Measurements from ENCODE around the gene COA6. TPM values are rescaled to one million over a fixed set of nuclear protein-coding genes. Genes with fewer than 3 reads are reported as not detected.
"Not testable (repeated sequence)": the region's sequence is repeated elsewhere in the genome, so short reads cannot be mapped to it uniquely, and the experiment has no call there.

COA6 gene
- total RNA-seq, 1 experiment from 2014 or later: 41.3 TPM

DNA sequence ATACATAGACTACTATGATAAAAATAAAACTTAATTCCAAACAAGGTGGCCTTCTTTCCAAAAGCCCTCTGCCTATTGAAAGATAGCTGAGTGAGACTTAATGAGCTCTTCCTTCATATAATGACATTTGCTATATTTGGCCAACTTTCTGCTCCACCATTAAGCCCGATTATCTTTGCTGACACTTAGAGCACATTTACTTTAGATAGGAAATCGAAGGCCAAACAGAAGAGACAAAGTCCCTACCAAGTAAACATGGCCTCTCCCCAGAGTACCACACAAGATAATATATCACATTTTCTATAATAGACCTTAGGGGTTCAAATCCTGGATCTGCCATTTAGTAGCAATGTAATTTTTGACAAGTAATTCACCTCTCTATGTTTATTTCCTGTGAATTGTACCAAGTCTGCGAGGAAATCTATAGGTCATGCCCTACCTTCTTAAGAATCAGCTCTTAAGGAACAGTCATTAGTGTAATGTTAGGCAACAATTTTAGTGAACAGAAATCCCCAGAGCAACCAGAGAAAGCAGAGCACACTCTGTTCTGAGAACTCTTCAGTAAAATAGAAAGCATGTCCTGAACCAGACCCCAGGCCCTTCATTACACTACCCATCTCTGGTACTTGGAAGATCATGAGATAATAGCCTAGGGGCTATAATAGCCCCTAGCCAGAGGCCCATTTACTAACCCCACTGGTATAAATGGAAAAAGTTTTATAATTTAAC, 17.3 kb upstream of the COA6 start:
- Histone ChIP-seq H3K4me3 (no peak overlapping the region), H3K9me3 (replicated peaks) (no peaks in the 10 kb centered on the region), H3K27ac (no peak overlapping the region), H3K36me3 (no peaks in the 10 kb centered on the region), H3K27me3 (no peaks in the 10 kb centered on the region), H3K4me1 (no peaks in the 10 kb centered on the region)
- DNase-seq: no peak

GRCh38 chr1:234356615-234357269, 16.5 kb upstream of the COA6 start:
- not testable (repeated sequence) for H3K27ac ChIP-seq; DNase-seq; H3K27me3 ChIP-seq; H3K36me3 ChIP-seq; H3K9me3 ChIP-seq (replicated peaks); H3K4me1 ChIP-seq; H3K4me3 ChIP-seq

- Histone ChIP-seq H3K9me3 (replicated peaks) (no peaks in the 10 kb centered on the region), H3K36me3 (no peaks in the 10 kb centered on the region), H3K4me1 (no peaks in the 10 kb centered on the region), H3K4me3 (no peak overlapping the region), H3K27me3 (no peaks in the 10 kb centered on the region), H3K27ac (no peak overlapping the region)
- DNase-seq: no peak
These were observed 15.4 kb upstream of the COA6 start for GRCh38 chr1:234357831-234358230.

- no peaks in the 10 kb centered on the region for H3K36me3 ChIP-seq
- H3K27me3 ChIP-seq: no peaks in the 10 kb centered on the region
- H3K4me3 ChIP-seq: no peak overlapping the region
- no peak overlapping the region for H3K27ac ChIP-seq
- no peaks in the 10 kb centered on the region for H3K9me3 ChIP-seq (replicated peaks)
- DNase-seq: no peak
- no peaks in the 10 kb centered on the region for H3K4me1 ChIP-seq
These were observed 12.1 kb upstream of the COA6 start for GRCh38 chr1:234361102-234361603.

GRCh38 chr1:234362558-234362957, 10.7 kb upstream of the COA6 start:
- H3K4me3 ChIP-seq: no peak overlapping the region
- no peaks in the 10 kb centered on the region for H3K9me3 ChIP-seq (replicated peaks)
- no peak for DNase-seq
- H3K4me1 ChIP-seq: no peaks in the 10 kb centered on the region
- no peaks in the 10 kb centered on the region for H3K36me3 ChIP-seq
- H3K27ac ChIP-seq: no peak overlapping the region
- H3K27me3 ChIP-seq: no peaks in the 10 kb centered on the region

GRCh38 chr1:234368320-234369032, 4.8 kb upstream of the COA6 start:
- H3K4me3 ChIP-seq: no peak overlapping the region
- H3K27ac ChIP-seq: no peak overlapping the region
- no peaks in the 10 kb centered on the region for H3K36me3 ChIP-seq
- H3K4me1 ChIP-seq: no peaks in the 10 kb centered on the region
- no peaks in the 10 kb centered on the region for H3K27me3 ChIP-seq
- DNase-seq: no peak
- H3K9me3 ChIP-seq (replicated peaks): no peaks in the 10 kb centered on the region

GRCh38 chr1:234369033-234369430, 4.2 kb upstream of the COA6 start:
- no peak overlapping the region for H3K4me3 ChIP-seq
- H3K9me3 ChIP-seq (replicated peaks): no peaks in the 10 kb centered on the region
- no peak overlapping the region for H3K27ac ChIP-seq
- H3K27me3 ChIP-seq: no peaks in the 10 kb centered on the region
- H3K36me3 ChIP-seq: no peaks in the 10 kb centered on the region
- no peaks in the 10 kb centered on the region for H3K4me1 ChIP-seq
- no peak for DNase-seq

DNA sequence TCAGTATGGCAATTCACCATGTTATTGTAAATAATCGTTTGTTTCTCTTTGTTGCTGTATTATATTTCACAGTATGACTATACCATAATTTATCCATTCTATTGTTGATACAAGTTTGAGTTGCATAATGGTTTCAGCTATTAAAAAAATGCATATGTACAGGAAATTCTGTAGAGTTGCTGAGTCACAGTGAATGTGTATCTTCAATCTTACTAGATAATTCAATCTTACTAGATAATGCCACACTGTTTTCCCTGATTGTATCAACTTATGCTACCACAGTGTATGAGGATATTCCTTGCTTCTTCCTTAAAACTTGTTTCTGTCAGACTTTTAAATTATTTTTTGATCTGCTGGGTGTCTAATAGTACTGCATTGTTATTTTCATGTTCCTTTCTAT, 3.5 kb upstream of the COA6 start:
- Histone ChIP-seq H3K36me3 (no peaks in the 10 kb centered on the region), H3K4me1 (peaks cover 4% of the 10 kb centered on the region; the same call in 1 of the 2 replicates), H3K4me3 (no peak overlapping the region), H3K9me3 (replicated peaks) (no peaks in the 10 kb centered on the region), H3K27me3 (no peaks in the 10 kb centered on the region), H3K27ac (no peak overlapping the region)
- no peak for DNase-seq

DNA sequence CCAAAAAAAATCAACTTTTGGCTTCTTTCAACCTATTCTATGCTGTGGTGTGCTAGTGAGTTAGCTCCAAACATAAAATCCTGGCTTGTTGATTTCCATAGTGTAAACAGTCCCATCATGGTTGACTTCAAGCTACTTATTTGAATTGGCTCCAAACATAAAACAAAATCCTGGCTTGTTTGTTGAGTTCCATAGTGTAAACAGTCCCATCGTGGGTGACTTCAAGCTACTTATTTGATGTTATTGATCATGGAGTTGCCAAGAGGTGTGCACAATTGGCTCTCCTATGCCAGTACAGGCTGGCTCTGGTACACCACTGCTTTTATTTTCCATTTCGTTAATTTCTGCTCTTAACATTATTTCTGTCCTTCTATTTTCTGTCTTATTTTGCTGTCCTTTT, 1.8 kb upstream of the COA6 start:
- no peak overlapping the region for H3K4me3 ChIP-seq
- no peaks in the 10 kb centered on the region for H3K9me3 ChIP-seq (replicated peaks)
- no peak overlapping the region for H3K27ac ChIP-seq
- peaks cover 4% of the 10 kb centered on the region; the same call in 1 of the 2 replicates for H3K36me3 ChIP-seq
- H3K4me1 ChIP-seq: peaks cover 4% of the 10 kb centered on the region; the same call in 1 of the 2 replicates
- DNase-seq: no peak
- H3K27me3 ChIP-seq: no peaks in the 10 kb centered on the region

GRCh38 chr1:234372011-234372757, 1.1 kb upstream of the COA6 start:
- Histone ChIP-seq H3K4me1 (peaks cover 4% of the 10 kb centered on the region; the same call in 1 of the 2 replicates), H3K4me3 (peak overlapping the region; percentile 85), H3K36me3 (peaks cover 4% of the 10 kb centered on the region; the same call in 1 of the 2 replicates), H3K9me3 (replicated peaks) (no peaks in the 10 kb centered on the region), H3K27ac (no peak overlapping the region), H3K27me3 (no peaks in the 10 kb centered on the region)
- DNase-seq: no peak

GRCh38 chr1:234373959-234374254, 651 bp downstream of the COA6 start:
- H3K9me3 ChIP-seq (replicated peaks): no peaks in the 10 kb centered on the region
- H3K4me3 ChIP-seq: peak overlapping the region; percentile 85
- DNase-seq: no peak

GRCh38 chr1:234375672-234376071, 2.4 kb downstream of the COA6 start:
- Histone ChIP-seq H3K4me1 (peaks cover 4% of the 10 kb centered on the region; the same call in 1 of the 2 replicates), H3K4me3 (no peak overlapping the region), H3K36me3 (peaks cover 16% of the 10 kb centered on the region), H3K27ac (no peak overlapping the region), H3K27me3 (no peaks in the 10 kb centered on the region), H3K9me3 (replicated peaks) (no peaks in the 10 kb centered on the region)
- DNase-seq: no peak

More at GRCh38 chr1:234373959-234374254, 651 bp downstream of the COA6 start:
- H3K27ac ChIP-seq: peak overlapping the region; percentile 94
- peaks cover 4% of the 10 kb centered on the region; the same call in 1 of the 2 replicates for H3K4me1 ChIP-seq
- peaks cover 4% of the 10 kb centered on the region; the same call in 1 of the 2 replicates for H3K36me3 ChIP-seq
- no peaks in the 10 kb centered on the region for H3K27me3 ChIP-seq

DNA sequence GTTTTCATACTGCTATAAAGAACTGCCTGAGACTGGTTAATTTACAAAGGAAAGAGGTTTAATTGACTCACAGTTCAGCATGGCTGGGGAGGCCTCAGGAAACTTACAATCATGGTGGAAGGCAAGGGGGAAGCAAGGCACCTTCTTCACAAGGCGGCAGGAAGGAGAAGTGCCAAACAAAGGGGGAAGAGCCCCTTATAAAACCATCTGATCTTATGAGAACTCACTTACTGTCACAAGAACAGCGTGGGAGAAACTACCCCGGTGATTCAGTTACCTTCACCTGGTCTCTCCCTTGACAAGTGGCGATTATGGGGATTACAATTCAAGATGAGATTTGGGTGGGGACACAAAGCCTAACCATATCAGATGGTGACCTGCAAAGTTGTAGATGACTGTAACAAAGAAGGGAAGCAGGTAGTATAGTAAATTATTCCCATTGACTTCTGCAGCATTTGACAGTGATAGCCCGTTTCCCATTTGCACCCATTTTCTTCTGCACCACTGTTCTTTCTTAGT, 6.4 kb downstream of the COA6 start:
- not testable (repeated sequence) for H3K9me3 ChIP-seq (replicated peaks); H3K4me3 ChIP-seq; H3K27ac ChIP-seq; H3K27me3 ChIP-seq; DNase-seq; H3K4me1 ChIP-seq
- H3K36me3 ChIP-seq: peaks cover 35% of the 10 kb centered on the region

GRCh38 chr1:234381699-234382555, 8.7 kb downstream of the COA6 start:
- no peaks in the 10 kb centered on the region for H3K4me1 ChIP-seq
- no peak for DNase-seq

More at GRCh38 chr1:234381699-234382555, 8.7 kb downstream of the COA6 start:
- Histone ChIP-seq H3K4me3 (no peak overlapping the region), H3K9me3 (replicated peaks) (no peaks in the 10 kb centered on the region), H3K27me3 (no peaks in the 10 kb centered on the region), H3K36me3 (peaks cover 32% of the 10 kb centered on the region), H3K27ac (no peak overlapping the region)

Measured in SJCRH30 (cell line).